ENCODE measurements around the gene CD96. TPM values are rescaled to one million over a fixed set of nuclear protein-coding genes. Genes with fewer than 3 reads are reported as not detected.
A peak's percentile ranks its signal among the peaks of the same experiment; 100 is the strongest.

CD96 gene
- total and polyA plus RNA-seq, 7 donors: under 0.01 to 8.2 (median 1.2) TPM; not detected in 1

GRCh38 chr3:111539351-111540331 is 2.4 kb upstream of the CD96 start:
- TF ChIP-seq POLR2AphosphoS5 (IDR thresholded peaks at IDR 0.05): no peak
- TF ChIP-seq, protein P1, sequence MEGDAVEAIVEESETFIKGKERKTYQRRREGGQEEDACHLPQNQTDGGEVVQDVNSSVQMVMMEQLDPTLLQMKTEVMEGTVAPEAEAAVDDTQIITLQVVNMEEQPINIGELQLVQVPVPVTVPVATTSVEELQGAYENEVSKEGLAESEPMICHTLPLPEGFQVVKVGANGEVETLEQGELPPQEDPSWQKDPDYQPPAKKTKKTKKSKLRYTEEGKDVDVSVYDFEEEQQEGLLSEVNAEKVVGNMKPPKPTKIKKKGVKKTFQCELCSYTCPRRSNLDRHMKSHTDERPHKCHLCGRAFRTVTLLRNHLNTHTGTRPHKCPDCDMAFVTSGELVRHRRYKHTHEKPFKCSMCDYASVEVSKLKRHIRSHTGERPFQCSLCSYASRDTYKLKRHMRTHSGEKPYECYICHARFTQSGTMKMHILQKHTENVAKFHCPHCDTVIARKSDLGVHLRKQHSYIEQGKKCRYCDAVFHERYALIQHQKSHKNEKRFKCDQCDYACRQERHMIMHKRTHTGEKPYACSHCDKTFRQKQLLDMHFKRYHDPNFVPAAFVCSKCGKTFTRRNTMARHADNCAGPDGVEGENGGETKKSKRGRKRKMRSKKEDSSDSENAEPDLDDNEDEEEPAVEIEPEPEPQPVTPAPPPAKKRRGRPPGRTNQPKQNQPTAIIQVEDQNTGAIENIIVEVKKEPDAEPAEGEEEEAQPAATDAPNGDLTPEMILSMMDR (IDR thresholded peaks at IDR 0.05): peak in 3 of 4 experiments; percentile 42 to 59 (median 53)
- no peak overlapping the region for H3K27ac ChIP-seq

GRCh38 chr3:111541391-111541790 is 606 bp upstream of the CD96 start:
- 70% methylated on average over 3 of the region's 3 CpGs for WGBS, 2 donors
- Histone ChIP-seq H3K36me3 (no peaks in the 10 kb centered on the region), H3K4me1 (peaks cover 0 to 4% (median 0%) of the 10 kb centered on the region in 4 donors), H3K9me3 (no peaks in the 10 kb centered on the region), H3K4me3 (no peak overlapping the region), H3K27me3 (no peaks in the 10 kb centered on the region), H3K27ac (no peak overlapping the region)
- intact Hi-C loops (cut with DNase I): no loop called here
- TF ChIP-seq POLR2AphosphoS5 (IDR thresholded peaks at IDR 0.05): no peak
- TF ChIP-seq, protein P1 (IDR thresholded peaks at IDR 0.05): no peak
- no peak for TF ChIP-seq POLR2A (IDR thresholded peaks at IDR 0.05)
- TF ChIP-seq EP300 (IDR thresholded peaks at IDR 0.05): no peak
- DNase-seq: no peak

More at GRCh38 chr3:111539351-111540331, 2.4 kb upstream of the CD96 start:
- Histone ChIP-seq H3K36me3 (no peaks in the 10 kb centered on the region), H3K4me3 (no peak overlapping the region), H3K4me1 (peaks cover 0 to 4% (median 0%) of the 10 kb centered on the region in 4 donors), H3K27me3 (no peaks in the 10 kb centered on the region), H3K9me3 (no peaks in the 10 kb centered on the region)
- intact Hi-C loops (cut with DNase I): no loop called here
- 10 to 18% methylated on average over 10 of the region's 10 CpGs for WGBS, 2 donors
- DNase-seq: no peak

- Histone ChIP-seq H3K27ac (no peak overlapping the region), H3K4me1 (peaks cover 0 to 4% (median 0%) of the 10 kb centered on the region in 4 donors), H3K4me3 (no peak overlapping the region), H3K27me3 (no peaks in the 10 kb centered on the region), H3K9me3 (no peaks in the 10 kb centered on the region), H3K36me3 (no peaks in the 10 kb centered on the region)
- WGBS, 2 donors: 74 to 79% methylated on average over 4 of the region's 4 CpGs
- no peak for DNase-seq
- TF ChIP-seq POLR2A (IDR thresholded peaks at IDR 0.05) (no peak), POLR2AphosphoS5 (IDR thresholded peaks at IDR 0.05) (no peak), EP300 (IDR thresholded peaks at IDR 0.05) (no peak)
- TF ChIP-seq, protein P1 (IDR thresholded peaks at IDR 0.05): no peak
- intact Hi-C loops (cut with DNase I): no loop called here
Measured at GRCh38 chr3:111542611-111543300, 759 bp downstream of the CD96 start.

DNA sequence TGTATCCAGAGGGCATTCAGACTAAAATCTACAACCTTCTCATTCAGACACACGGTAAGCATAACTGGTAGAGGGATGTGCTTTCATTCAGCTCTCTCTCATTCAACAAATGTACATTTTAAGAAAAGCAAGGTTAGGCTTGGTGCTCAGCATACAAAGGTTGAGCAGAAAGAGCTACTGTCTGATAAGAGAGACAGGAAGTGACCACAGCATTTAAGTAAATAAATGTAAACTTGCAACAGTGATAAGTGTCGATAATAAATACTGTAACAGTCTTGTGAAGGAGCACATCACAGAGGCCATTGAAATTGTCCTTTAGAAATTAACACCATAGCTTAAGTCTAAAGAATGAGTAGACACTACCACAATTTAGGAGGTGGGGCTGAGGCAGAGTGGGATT is 3.4 kb downstream of the CD96 start:
- WGBS, 2 donors: 37 to 57% methylated on average over 2 of the region's 2 CpGs
- Histone ChIP-seq H3K36me3 (no peaks in the 10 kb centered on the region), H3K9me3 (no peaks in the 10 kb centered on the region), H3K4me1 (no peaks in the 10 kb centered on the region), H3K27me3 (no peaks in the 10 kb centered on the region), H3K27ac (no peak overlapping the region), H3K4me3 (no peak overlapping the region)
- no peak for TF ChIP-seq POLR2A (IDR thresholded peaks at IDR 0.05)
- no peak for TF ChIP-seq EP300 (IDR thresholded peaks at IDR 0.05)
- TF ChIP-seq, protein P1 (IDR thresholded peaks at IDR 0.05): no peak
- no peak for TF ChIP-seq POLR2AphosphoS5 (IDR thresholded peaks at IDR 0.05)
- DNase-seq: no peak
- intact Hi-C loops (cut with DNase I): no loop called here
